ENCODE results near the gene CHAF1B. TPM values are rescaled to one million over a fixed set of nuclear protein-coding genes. Genes with fewer than 3 reads are reported as not detected.

CHAF1B gene
- total and polyA plus RNA-seq, 9 of the 15 experiments (the other 6 are each of a cell fraction or from before 2014, with no cell fraction given) = 7.5 to 36.8 (median 21.0) TPM

- TF ChIP-seq MGA (IDR thresholded peaks at IDR 0.05) (no peak), GTF2E2 (tag; IDR thresholded peaks at IDR 0.05) (peak; percentile 72; the same call in 1 of the 2 replicates), PML (IDR thresholded peaks at IDR 0.05; ENCODE audit: low read length) (peak; percentile 51), NELFE (IDR thresholded peaks at IDR 0.05; ENCODE audit: insufficient read depth, insufficient read length) (no peak), KDM2B (CRISPR knock-in tag; IDR thresholded peaks at IDR 0.05) (no peak)
- TF ChIP-seq, protein P1, sequence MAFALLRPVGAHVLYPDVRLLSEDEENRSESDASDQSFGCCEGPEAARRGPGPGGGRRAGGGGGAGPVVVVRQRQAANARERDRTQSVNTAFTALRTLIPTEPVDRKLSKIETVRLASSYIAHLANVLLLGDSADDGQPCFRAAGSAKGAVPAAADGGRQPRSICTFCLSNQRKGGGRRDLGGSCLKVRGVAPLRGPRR (CRISPR knock-in tag; IDR thresholded peaks at IDR 0.05) = no peak
- TF ChIP-seq, protein P2, sequence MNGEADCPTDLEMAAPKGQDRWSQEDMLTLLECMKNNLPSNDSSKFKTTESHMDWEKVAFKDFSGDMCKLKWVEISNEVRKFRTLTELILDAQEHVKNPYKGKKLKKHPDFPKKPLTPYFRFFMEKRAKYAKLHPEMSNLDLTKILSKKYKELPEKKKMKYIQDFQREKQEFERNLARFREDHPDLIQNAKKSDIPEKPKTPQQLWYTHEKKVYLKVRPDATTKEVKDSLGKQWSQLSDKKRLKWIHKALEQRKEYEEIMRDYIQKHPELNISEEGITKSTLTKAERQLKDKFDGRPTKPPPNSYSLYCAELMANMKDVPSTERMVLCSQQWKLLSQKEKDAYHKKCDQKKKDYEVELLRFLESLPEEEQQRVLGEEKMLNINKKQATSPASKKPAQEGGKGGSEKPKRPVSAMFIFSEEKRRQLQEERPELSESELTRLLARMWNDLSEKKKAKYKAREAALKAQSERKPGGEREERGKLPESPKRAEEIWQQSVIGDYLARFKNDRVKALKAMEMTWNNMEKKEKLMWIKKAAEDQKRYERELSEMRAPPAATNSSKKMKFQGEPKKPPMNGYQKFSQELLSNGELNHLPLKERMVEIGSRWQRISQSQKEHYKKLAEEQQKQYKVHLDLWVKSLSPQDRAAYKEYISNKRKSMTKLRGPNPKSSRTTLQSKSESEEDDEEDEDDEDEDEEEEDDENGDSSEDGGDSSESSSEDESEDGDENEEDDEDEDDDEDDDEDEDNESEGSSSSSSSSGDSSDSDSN (IDR thresholded peaks at IDR 0.05; ENCODE audit: borderline replicate concordance in 1 of 2, low read depth in 2 of 2, low read length in 2 of 2) = peak; percentile 64 to 81; a peak in 2 of 4 replicates
These were observed at the start of gene CHAF1B (continued) for GRCh38 chr21:36385233-36386030.
